ENCODE data around the gene HK1. TPM values are rescaled to one million over a fixed set of nuclear protein-coding genes. Genes with fewer than 3 reads are reported as not detected.
"Not testable (repeated sequence)": the region's sequence is repeated elsewhere in the genome, so short reads cannot be mapped to it uniquely, and the experiment has no call there.

Gene HK1
- total RNA-seq, 2 experiments from 2014 or later: 13.1 to 31.5 TPM

DNA sequence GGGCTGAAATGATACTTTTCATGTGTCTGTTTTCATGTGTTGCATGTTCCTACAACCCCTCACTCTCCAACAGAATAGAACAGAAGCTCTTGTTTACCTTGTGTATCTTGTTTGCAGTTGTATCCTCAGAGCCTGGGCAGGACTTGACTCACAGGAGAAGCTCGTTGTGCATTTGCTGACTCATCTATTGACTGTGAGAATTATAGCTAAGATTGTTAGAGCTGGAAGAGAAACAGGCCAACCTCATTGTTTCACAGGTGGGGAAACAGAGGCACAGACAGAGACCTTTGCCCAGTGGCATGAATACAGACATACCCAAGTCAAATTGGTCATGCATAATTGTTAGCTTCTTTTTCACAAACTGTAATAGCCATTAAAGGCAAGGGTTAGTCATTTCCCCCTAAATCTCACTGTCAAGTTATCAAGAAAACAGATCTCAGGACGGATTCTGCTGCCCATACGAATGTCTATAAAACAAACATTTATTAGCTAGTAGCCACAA is 168.4 kb downstream of the HK1 start:
- intact Hi-C loops (cut with micrococcal nuclease; ENCODE audit: unreplicated experiment): no loop called here
- CTCF ChIA-PET (ENCODE audit: unreplicated experiment): interaction anchor here (1.1 kb wide), 1 partner anchor 195 kb away, joined by 3 read pairs; no protein-coding TSS in a partner anchor

DNA sequence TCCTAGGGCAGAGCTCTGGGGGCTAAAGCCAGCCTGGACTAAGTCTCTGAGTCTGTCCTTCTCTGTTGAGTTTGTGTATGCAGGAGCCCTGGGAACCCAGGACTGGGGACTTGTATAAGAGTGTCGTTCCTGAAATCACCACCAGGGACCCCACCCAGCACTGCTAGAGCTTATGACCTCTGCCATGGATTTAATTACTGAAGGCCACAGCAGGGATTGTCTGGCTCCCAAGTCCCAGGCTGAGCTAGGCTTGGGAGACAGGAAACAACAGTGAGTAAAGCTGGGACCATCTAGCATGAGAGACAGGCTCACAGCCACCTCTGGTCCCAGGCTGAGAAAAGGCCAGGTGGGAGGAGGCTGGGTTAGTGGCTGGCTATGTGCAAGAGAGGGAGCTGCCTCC is 171.5 kb downstream of the HK1 start:
- TF ChIP-seq EZH2phosphoT487 (IDR thresholded peaks at IDR 0.05; ENCODE audit: borderline replicate concordance, low read depth, low read length): no peak
- TF ChIP-seq, protein P1, sequence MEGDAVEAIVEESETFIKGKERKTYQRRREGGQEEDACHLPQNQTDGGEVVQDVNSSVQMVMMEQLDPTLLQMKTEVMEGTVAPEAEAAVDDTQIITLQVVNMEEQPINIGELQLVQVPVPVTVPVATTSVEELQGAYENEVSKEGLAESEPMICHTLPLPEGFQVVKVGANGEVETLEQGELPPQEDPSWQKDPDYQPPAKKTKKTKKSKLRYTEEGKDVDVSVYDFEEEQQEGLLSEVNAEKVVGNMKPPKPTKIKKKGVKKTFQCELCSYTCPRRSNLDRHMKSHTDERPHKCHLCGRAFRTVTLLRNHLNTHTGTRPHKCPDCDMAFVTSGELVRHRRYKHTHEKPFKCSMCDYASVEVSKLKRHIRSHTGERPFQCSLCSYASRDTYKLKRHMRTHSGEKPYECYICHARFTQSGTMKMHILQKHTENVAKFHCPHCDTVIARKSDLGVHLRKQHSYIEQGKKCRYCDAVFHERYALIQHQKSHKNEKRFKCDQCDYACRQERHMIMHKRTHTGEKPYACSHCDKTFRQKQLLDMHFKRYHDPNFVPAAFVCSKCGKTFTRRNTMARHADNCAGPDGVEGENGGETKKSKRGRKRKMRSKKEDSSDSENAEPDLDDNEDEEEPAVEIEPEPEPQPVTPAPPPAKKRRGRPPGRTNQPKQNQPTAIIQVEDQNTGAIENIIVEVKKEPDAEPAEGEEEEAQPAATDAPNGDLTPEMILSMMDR (conservative IDR thresholded peaks at IDR 0.05; ENCODE audit: low read length): peak; percentile 68
- intact Hi-C loops (cut with micrococcal nuclease; ENCODE audit: unreplicated experiment): no loop called here
- Histone ChIP-seq H3K9me2 (ENCODE audit: insufficient read depth, low read length) (no peaks in the 10 kb centered on the region), H3K27ac (ENCODE audit: low read depth, low read length, poor library complexity, severe bottlenecking) (no peak overlapping the region), H3K36me3 (ENCODE audit: insufficient read depth, low read length) (no peaks in the 10 kb centered on the region), H3K79me2 (ENCODE audit: insufficient read depth, low read depth, low read length) (no peaks in the 10 kb centered on the region), H3K9me3 (ENCODE audit: low read length) (no peaks in the 10 kb centered on the region), H4K20me1 (ENCODE audit: insufficient read depth, low read length) (no peaks in the 10 kb centered on the region), H2AFZ (ENCODE audit: low read length) (no peak overlapping the region), H3K4me3 (ENCODE audit: low read depth, low read length, poor library complexity, severe bottlenecking) (no peak overlapping the region), H3K4me2 (ENCODE audit: low read length) (no peak overlapping the region), H3K4me1 (ENCODE audit: insufficient read depth, low read length, poor library complexity, severe bottlenecking) (peaks cover 10% of the 10 kb centered on the region)
- CTCF ChIA-PET (ENCODE audit: unreplicated experiment): interaction anchor here (0.6 kb wide), 1 partner anchor 385 kb away, joined by 5 read pairs; no protein-coding TSS in a partner anchor
- POLR2A ChIA-PET: interaction anchor here (0.6 to 1.5 kb wide), 3 partner anchors 8 to 57 kb away, joined by 3 to 6 read pairs (median 3); no protein-coding TSS in a partner anchor
- peak; percentile 66 for DNase-seq (ENCODE audit: low spot score)
- BruUV-seq (replicated peaks): no TSS peak

More for the DNA sequence above, 168.4 kb downstream of the HK1 start:
- no TSS peak for BruUV-seq (replicated peaks)
- Histone ChIP-seq H3K4me3 (ENCODE audit: low read depth, low read length, poor library complexity, severe bottlenecking) (no peak overlapping the region), H3K79me2 (ENCODE audit: insufficient read depth, low read depth, low read length) (no peaks in the 10 kb centered on the region), H3K9me2 (ENCODE audit: insufficient read depth, low read length) (no peaks in the 10 kb centered on the region), H2AFZ (ENCODE audit: low read length) (no peak overlapping the region), H3K9me3 (ENCODE audit: low read length) (no peaks in the 10 kb centered on the region), H3K4me2 (ENCODE audit: low read length) (no peak overlapping the region), H3K27ac (ENCODE audit: low read depth, low read length, poor library complexity, severe bottlenecking) (no peak overlapping the region), H3K36me3 (ENCODE audit: insufficient read depth, low read length) (no peaks in the 10 kb centered on the region), H4K20me1 (ENCODE audit: insufficient read depth, low read length) (no peaks in the 10 kb centered on the region), H3K4me1 (ENCODE audit: insufficient read depth, low read length, poor library complexity, severe bottlenecking) (peaks cover 8% of the 10 kb centered on the region)
- POLR2A ChIA-PET: interaction anchor here (0.6 to 1.1 kb wide), 2 partner anchors 12 to 234 kb away, joined by 3 read pairs; no protein-coding TSS in a partner anchor
- no peak for DNase-seq (ENCODE audit: low spot score)
- TF ChIP-seq, protein P1 (conservative IDR thresholded peaks at IDR 0.05; ENCODE audit: low read length): no peak
- no peak for TF ChIP-seq EZH2phosphoT487 (IDR thresholded peaks at IDR 0.05; ENCODE audit: borderline replicate concordance, low read depth, low read length)

DNA sequence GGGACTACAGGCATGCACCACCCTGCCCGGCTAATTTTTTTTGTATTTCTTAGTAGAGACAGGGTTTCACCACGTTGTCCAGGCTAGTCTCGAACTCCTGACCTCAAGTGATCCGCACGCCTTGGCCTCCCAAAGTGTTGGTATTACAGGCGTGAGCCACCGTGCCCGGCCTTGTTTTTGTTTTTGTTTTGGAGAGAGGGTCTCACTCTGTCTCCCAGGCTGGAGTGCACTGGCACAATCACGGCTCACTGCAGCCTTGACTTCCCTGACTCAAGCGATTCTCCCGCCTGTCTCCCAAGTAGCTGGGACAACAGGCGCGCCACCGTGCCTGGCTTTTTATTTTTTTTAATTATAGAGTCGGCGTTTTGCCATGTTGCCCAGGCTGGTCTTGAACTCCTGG is 172.1 kb downstream of the HK1 start:
- H4K20me1 ChIP-seq (ENCODE audit: insufficient read depth, low read length); H3K9me3 ChIP-seq (ENCODE audit: low read length); H3K4me2 ChIP-seq (ENCODE audit: low read length); intact Hi-C loops (cut with micrococcal nuclease; ENCODE audit: unreplicated experiment); CTCF ChIA-PET (ENCODE audit: unreplicated experiment); H3K79me2 ChIP-seq (ENCODE audit: insufficient read depth, low read depth, low read length); BruUV-seq (replicated peaks); H3K4me1 ChIP-seq (ENCODE audit: insufficient read depth, low read length, poor library complexity, severe bottlenecking); H3K36me3 ChIP-seq (ENCODE audit: insufficient read depth, low read length); H3K9me2 ChIP-seq (ENCODE audit: insufficient read depth, low read length); H3K27ac ChIP-seq (ENCODE audit: low read depth, low read length, poor library complexity, severe bottlenecking); DNase-seq (ENCODE audit: low spot score); H3K4me3 ChIP-seq (ENCODE audit: low read depth, low read length, poor library complexity, severe bottlenecking): not testable (repeated sequence)
- POLR2A ChIA-PET: interaction anchor here (0.6 kb wide), 1 partner anchor 57 kb away, joined by 6 read pairs; no protein-coding TSS in a partner anchor
- H2AFZ ChIP-seq (ENCODE audit: low read length): peak overlapping the region; percentile 87; the same call in 1 of the 2 replicates
